Hepatocyte (in vitro differentiated cells): ENCODE results near the gene VWA3A.

Experiments
- EZH2 ChIP-seq: fragments of 200-600 bp; sonication (generic); IDR thresholded peaks from 2 replicates; pipeline ENCODE4 v1.6.1; 2016; ENCODE audit warnings: antibody characterized with exemption, mild to moderate bottlenecking, borderline replicate concordance
- EZH2phosphoT487 ChIP-seq: fragments of 200-600 bp; sonication (generic); IDR thresholded peaks from one replicate; pipeline ENCODE4 v1.6.1; 2018; ENCODE audit warnings: antibody characterized with exemption, mild to moderate bottlenecking, low read depth, moderate library complexity; ENCODE audit not compliant: unreplicated experiment, severe bottlenecking
- TF ChIP-seq, protein P1 (sequence below): fragments of 200-600 bp; sonication (generic); IDR thresholded peaks from 2 replicates; pipeline ENCODE4 v1.5.1; 2016; ENCODE audit warnings: antibody characterized with exemption, mild to moderate bottlenecking; ENCODE audit not compliant: poor library complexity

DNA sequence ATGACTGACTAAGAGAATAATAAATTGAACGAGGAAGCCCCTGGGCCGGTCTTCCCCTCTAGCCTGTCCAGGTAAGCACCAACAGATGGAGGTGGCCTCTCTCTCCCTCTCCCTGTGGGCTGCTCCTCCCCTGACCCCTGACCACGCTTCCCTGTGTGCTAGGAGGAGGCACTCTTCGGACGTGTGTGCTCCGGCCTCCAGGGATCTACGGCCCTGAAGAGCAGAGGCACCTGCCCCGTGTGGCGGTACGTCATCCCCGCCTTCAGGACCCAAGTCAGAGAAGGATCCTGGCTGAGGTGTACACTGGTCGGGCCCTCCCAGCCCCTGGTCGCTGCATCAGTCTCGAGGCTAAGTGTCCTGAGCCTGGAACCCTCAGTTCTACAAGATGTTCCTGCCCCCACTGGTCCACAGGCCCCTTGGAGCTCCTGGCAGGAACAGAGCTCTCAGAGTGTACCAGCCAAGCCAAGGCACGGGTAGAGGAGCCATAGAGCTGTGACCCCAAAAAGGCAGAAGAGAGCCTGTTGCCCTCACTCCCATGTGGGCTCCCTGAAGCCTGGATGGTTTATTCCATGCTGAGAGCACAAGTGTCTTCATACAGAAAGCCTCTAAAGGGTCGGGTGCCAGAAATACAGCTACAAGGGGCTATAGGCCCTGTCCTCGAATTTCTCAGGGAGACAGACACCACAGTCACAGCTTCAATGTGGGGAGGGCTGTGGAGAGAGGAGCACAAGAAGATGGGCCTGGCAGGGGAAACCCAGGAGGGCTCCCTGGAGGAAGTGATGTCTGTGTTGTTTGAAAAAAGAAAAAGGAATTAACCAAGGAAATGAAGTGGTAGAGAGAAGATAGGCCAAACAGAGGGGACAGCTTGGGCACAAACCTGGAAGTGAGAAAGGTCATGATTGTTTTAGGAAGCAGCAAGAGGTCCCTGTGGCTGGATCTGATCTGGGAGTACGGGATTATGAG, 85.9 kb downstream of the VWA3A start:
- TF ChIP-seq, protein P1, sequence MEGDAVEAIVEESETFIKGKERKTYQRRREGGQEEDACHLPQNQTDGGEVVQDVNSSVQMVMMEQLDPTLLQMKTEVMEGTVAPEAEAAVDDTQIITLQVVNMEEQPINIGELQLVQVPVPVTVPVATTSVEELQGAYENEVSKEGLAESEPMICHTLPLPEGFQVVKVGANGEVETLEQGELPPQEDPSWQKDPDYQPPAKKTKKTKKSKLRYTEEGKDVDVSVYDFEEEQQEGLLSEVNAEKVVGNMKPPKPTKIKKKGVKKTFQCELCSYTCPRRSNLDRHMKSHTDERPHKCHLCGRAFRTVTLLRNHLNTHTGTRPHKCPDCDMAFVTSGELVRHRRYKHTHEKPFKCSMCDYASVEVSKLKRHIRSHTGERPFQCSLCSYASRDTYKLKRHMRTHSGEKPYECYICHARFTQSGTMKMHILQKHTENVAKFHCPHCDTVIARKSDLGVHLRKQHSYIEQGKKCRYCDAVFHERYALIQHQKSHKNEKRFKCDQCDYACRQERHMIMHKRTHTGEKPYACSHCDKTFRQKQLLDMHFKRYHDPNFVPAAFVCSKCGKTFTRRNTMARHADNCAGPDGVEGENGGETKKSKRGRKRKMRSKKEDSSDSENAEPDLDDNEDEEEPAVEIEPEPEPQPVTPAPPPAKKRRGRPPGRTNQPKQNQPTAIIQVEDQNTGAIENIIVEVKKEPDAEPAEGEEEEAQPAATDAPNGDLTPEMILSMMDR, result no peak
- TF ChIP-seq EZH2, result no peak
- TF ChIP-seq EZH2phosphoT487, result no peak
